Esophagus squamous epithelium (tissue), 5 donors: Measurements from ENCODE around the gene SLC39A7. TPM values are rescaled to one million over a fixed set of nuclear protein-coding genes. Genes with fewer than 3 reads are reported as not detected.

Source experiments
- DNase-seq: peaks from one replicate; lab custom pipeline; 2025; lab: John Stamatoyannopoulos, UW
- H3K27ac ChIP-seq, 4 donors: fragments of 200-600 bp; sonication (generic); one replicate each; pipeline ENCODE4 v1.5.1; 2016 to 2019; ENCODE audit warnings: mild to moderate bottlenecking in 1 of 4
- H3K27me3 ChIP-seq, 4 donors: fragments of 200-600 bp; sonication (generic); 1 replicate in 3 of 4; 2 replicates in 1 of 4; pipeline versions ENCODE4 v1.5.1 to v1.6.0; 2017 to 2021; ENCODE audit warnings: antibody characterized with exemption in 1 of 4
- H3K36me3 ChIP-seq, 3 donors: fragments of 200-600 bp; sonication (generic); one replicate each; pipeline ENCODE4 v1.5.1; 2016 to 2019
- H3K4me1 ChIP-seq, 3 donors: fragments of 200-600 bp; sonication (generic); one replicate each; pipeline ENCODE4 v1.5.1; 2017 to 2019
- H3K4me3 ChIP-seq, 4 donors: fragments of 200-600 bp; sonication (generic); 1 replicate in 3 of 4; 2 replicates in 1 of 4; pipeline ENCODE4 v1.5.1; 2016 to 2019; ENCODE audit warnings: mild to moderate bottlenecking in 2 of 4, moderate library complexity in 1 of 4
- H3K9me3 ChIP-seq, 3 donors: fragments of 200-600 bp; sonication (generic); one replicate each; pipeline ENCODE4 v1.5.1; 2016 to 2019
- POLR2A ChIP-seq, 4 donors: fragments of 450-650 bp; IDR thresholded peaks; one replicate each; pipeline ENCODE4 v1.6.1; 2017; ENCODE audit warnings: antibody characterized with exemption in 4 of 4, mild to moderate bottlenecking in 4 of 4, moderate library complexity in 3 of 4
- WGBS, 2 donors: methylation state at CpG; one replicate each; pipeline ENCODE4 v1.1.5; 2018; 5-methylcytosine and 5-hydroxymethylcytosine counted together
- intact Hi-C: fragments of 100-400 bp; cut with DNase I; formaldehyde crosslinking; loops from one replicate; pipeline ENCODE4 v1.15.0; 2022
- total RNA-seq, 4 donors: library from RNA; depleted of rRNA; stranded (reverse); fragments of >200 nt; gene quantifications; one replicate each; pipeline ENCODE4 v1.1.0, GENCODE V29; 2016
- TF ChIP-seq, protein P1 (sequence below), 6 experiments: fragments of 450-650 bp in 4 of 6; fragments of 200-600 bp in 2 of 6; sonication (generic) in 2 of 6; IDR thresholded peaks; one replicate each; pipeline ENCODE4 v1.5.1; 2016 to 2019; ENCODE audit warnings: antibody characterized with exemption in 6 of 6, mild to moderate bottlenecking in 4 of 6, moderate library complexity in 4 of 6
- donor health status: DM: yes; HTN: yes; CAD: no.

Gene SLC39A7
- total RNA-seq, 4 donors from 2014 or later = 43.1 to 72.4 (median 62.4) TPM

DNA sequence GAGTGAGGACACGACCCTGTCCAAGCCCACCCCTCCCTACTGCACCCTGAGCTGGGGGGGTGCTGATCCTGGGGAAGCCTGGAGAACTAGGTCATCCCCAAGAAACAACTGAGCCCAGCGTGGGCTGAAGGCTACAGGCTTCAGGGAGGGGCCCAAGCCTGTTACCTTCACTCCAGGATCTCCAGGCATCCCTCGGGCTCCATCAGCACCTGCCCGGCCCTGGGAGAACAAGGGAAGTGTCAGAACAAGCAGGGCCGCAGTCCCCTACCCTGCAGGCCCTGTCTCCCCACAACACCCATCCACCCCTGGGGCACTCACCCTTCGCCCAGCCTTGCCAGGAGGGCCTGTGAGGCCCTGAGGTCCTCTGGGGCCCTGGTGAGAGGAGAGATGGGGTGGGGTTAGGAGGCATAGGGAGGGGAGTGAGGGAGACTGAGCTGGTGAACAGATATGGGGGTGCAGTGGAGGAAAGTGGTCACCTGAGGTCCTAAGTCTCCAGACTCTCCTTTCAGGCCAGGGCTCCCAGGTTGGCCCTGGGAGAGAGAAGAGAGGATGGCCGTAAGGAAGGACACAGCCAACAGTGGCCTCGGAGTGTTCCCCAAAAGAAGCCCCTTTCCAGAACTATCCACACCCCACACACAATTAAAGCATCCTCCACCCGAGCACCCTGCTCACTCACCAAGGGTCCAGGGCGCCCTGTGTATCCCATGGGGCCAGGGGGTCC, 21.8 kb upstream of the SLC39A7 start:
- TF ChIP-seq, protein P1, sequence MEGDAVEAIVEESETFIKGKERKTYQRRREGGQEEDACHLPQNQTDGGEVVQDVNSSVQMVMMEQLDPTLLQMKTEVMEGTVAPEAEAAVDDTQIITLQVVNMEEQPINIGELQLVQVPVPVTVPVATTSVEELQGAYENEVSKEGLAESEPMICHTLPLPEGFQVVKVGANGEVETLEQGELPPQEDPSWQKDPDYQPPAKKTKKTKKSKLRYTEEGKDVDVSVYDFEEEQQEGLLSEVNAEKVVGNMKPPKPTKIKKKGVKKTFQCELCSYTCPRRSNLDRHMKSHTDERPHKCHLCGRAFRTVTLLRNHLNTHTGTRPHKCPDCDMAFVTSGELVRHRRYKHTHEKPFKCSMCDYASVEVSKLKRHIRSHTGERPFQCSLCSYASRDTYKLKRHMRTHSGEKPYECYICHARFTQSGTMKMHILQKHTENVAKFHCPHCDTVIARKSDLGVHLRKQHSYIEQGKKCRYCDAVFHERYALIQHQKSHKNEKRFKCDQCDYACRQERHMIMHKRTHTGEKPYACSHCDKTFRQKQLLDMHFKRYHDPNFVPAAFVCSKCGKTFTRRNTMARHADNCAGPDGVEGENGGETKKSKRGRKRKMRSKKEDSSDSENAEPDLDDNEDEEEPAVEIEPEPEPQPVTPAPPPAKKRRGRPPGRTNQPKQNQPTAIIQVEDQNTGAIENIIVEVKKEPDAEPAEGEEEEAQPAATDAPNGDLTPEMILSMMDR (IDR thresholded peaks at IDR 0.05) = no peak
- Histone ChIP-seq H3K27ac (no peak overlapping the region), H3K4me1 (no peaks in the 10 kb centered on the region), H3K36me3 (no peaks in the 10 kb centered on the region), H3K9me3 (no peaks in the 10 kb centered on the region), H3K4me3 (no peak overlapping the region), H3K27me3 (no peaks in the 10 kb centered on the region)
- WGBS, 2 donors = 81 to 88% methylated on average over 3 of the region's 10 CpGs
- DNase-seq = no peak
- intact Hi-C loops = no loop called here

GRCh38 chr6:33181141-33181540, 19.5 kb upstream of the SLC39A7 start:
- 83 to 92% methylated on average over 7 of the region's 7 CpGs for WGBS, 2 donors
- intact Hi-C loops = no loop called here
- Histone ChIP-seq H3K27me3 (peaks cover 0 to 12% (median 0%) of the 10 kb centered on the region in 4 donors), H3K4me1 (no peaks in the 10 kb centered on the region), H3K27ac (no peak overlapping the region), H3K36me3 (no peaks in the 10 kb centered on the region), H3K9me3 (no peaks in the 10 kb centered on the region), H3K4me3 (no peak overlapping the region)
- DNase-seq = no peak
- TF ChIP-seq, protein P1 (IDR thresholded peaks at IDR 0.05) = no peak
- TF ChIP-seq POLR2A (IDR thresholded peaks at IDR 0.05) = no peak

- WGBS, 2 donors = 70 to 75% methylated on average over 5 of the region's 5 CpGs
- intact Hi-C loops = no loop called here
- peaks cover 0 to 21% (median 0%) of the 10 kb centered on the region in 4 donors for H3K27me3 ChIP-seq
- no peaks in the 10 kb centered on the region for H3K36me3 ChIP-seq
- no peak overlapping the region for H3K27ac ChIP-seq
- H3K4me1 ChIP-seq = no peaks in the 10 kb centered on the region
- no peak for DNase-seq
- TF ChIP-seq POLR2A (IDR thresholded peaks at IDR 0.05) = no peak
- H3K9me3 ChIP-seq = no peaks in the 10 kb centered on the region
- no peak overlapping the region for H3K4me3 ChIP-seq
Observed at GRCh38 chr6:33183071-33183683, 17.5 kb upstream of the SLC39A7 start.

DNA sequence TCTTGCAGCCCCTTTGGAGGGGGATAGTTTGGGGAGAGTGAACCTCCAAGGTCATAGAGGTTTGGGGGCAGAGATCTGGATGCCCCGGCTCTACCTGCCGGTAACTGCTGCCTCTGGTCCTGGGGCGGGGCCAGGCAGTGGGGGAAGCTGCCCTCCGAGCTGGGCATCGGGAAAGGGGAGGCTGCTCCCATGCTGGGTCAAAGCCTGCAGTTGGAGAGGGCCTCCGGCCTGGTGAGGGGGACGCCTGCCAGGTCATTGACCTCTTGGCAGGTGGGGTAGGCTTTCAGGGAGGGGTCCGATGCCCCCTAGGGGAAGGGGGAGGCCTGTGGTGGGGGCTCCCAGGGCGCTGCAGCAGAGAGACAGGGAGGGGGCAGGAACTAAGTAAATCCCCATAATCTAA, 15.5 kb upstream of the SLC39A7 start:
- no peaks in the 10 kb centered on the region for H3K4me1 ChIP-seq
- no peak overlapping the region for H3K27ac ChIP-seq
- no peaks in the 10 kb centered on the region for H3K9me3 ChIP-seq
- intact Hi-C loops = no loop called here
- no peak for DNase-seq
- 61 to 83% methylated on average over 1 to 3 of the region's 9 CpGs for WGBS, 2 donors
- H3K4me3 ChIP-seq = no peak overlapping the region
- peaks cover 0 to 36% (median 0%) of the 10 kb centered on the region in 4 donors for H3K27me3 ChIP-seq
- no peak for TF ChIP-seq POLR2A (IDR thresholded peaks at IDR 0.05)
- TF ChIP-seq, protein P1 (IDR thresholded peaks at IDR 0.05) = no peak
- H3K36me3 ChIP-seq = no peaks in the 10 kb centered on the region

- intact Hi-C loops = no loop called here
- Histone ChIP-seq H3K4me1 (no peaks in the 10 kb centered on the region), H3K27ac (no peak overlapping the region), H3K4me3 (no peak overlapping the region), H3K9me3 (no peaks in the 10 kb centered on the region), H3K36me3 (no peaks in the 10 kb centered on the region), H3K27me3 (peaks cover 0 to 42% (median 0%) of the 10 kb centered on the region in 4 donors)
- TF ChIP-seq POLR2A (IDR thresholded peaks at IDR 0.05) = no peak
- TF ChIP-seq, protein P1 (IDR thresholded peaks at IDR 0.05) = no peak
- WGBS, 2 donors = 86 to 89% methylated on average over 4 of the region's 4 CpGs
- no peak for DNase-seq
Observed at GRCh38 chr6:33185654-33186187, 14.9 kb upstream of the SLC39A7 start.
